Measurements from ENCODE around the gene RXFP1. TPM values are rescaled to one million over a fixed set of nuclear protein-coding genes. Genes with fewer than 3 reads are reported as not detected.

Gene RXFP1
- total RNA-seq, 1 donor: 17.8 TPM

GRCh38 chr4:158571736-158572135 lies 50.1 kb downstream of the RXFP1 start:
- TF ChIP-seq CTCF (IDR thresholded peaks at IDR 0.05; ENCODE audit: insufficient read depth, low read length): no peak
- H3K4me3 ChIP-seq (ENCODE audit: low read depth, low read length): no peak overlapping the region
- no peak for DNase-seq (ENCODE audit: low read depth)

GRCh38 chr4:158572608-158573007 lies 50.9 kb downstream of the RXFP1 start:
- DNase-seq (ENCODE audit: low read depth): no peak
- no peak overlapping the region for H3K4me3 ChIP-seq (ENCODE audit: low read depth, low read length)
- TF ChIP-seq CTCF (IDR thresholded peaks at IDR 0.05; ENCODE audit: insufficient read depth, low read length): no peak

- no peak overlapping the region for H3K4me3 ChIP-seq (ENCODE audit: low read depth, low read length)
- peak; percentile 65 for TF ChIP-seq CTCF (IDR thresholded peaks at IDR 0.05; ENCODE audit: insufficient read depth, low read length)
- peak; percentile 72 for DNase-seq (ENCODE audit: low read depth)
Observed at GRCh38 chr4:158578476-158578875, 56.8 kb downstream of the RXFP1 start.

GRCh38 chr4:158580064-158580463 lies 58.4 kb downstream of the RXFP1 start:
- TF ChIP-seq CTCF (IDR thresholded peaks at IDR 0.05; ENCODE audit: insufficient read depth, low read length): no peak
- no peak for DNase-seq (ENCODE audit: low read depth)
- H3K4me3 ChIP-seq (ENCODE audit: low read depth, low read length): no peak overlapping the region

GRCh38 chr4:158581161-158581560 lies 59.5 kb downstream of the RXFP1 start:
- peak; percentile 51 for DNase-seq (ENCODE audit: low read depth)
- H3K4me3 ChIP-seq (ENCODE audit: low read depth, low read length): no peak overlapping the region
- no peak for TF ChIP-seq CTCF (IDR thresholded peaks at IDR 0.05; ENCODE audit: insufficient read depth, low read length)

- no peak for DNase-seq (ENCODE audit: low read depth)
- no peak for TF ChIP-seq CTCF (IDR thresholded peaks at IDR 0.05; ENCODE audit: insufficient read depth, low read length)
- no peak overlapping the region for H3K4me3 ChIP-seq (ENCODE audit: low read depth, low read length)
Observed at GRCh38 chr4:158586881-158587280, 65.2 kb downstream of the RXFP1 start.

- DNase-seq (ENCODE audit: low read depth): no peak
- no peak for TF ChIP-seq CTCF (IDR thresholded peaks at IDR 0.05; ENCODE audit: insufficient read depth, low read length)
- H3K4me3 ChIP-seq (ENCODE audit: low read depth, low read length): no peak overlapping the region
Observed at GRCh38 chr4:158588285-158588684, 66.6 kb downstream of the RXFP1 start.

All from fibroblast of the aortic adventitia (primary cell).